RCC 7860 (cell line): Measurements from ENCODE around the gene ZNF625.
"Not testable (repeated sequence)": the region's sequence is repeated elsewhere in the genome, so short reads cannot be mapped to it uniquely, and the experiment has no call there.

Source experiments
- DNase-seq: peaks from one replicate; pipeline ENCODE4 v3.0.0-alpha.2; 2015; ENCODE audit warnings: low spot score
- FAIRE-seq: peaks from 2 replicates; lab custom pipeline; 2012; peaks lifted over from hg19 to GRCh38; lab: Jason Lieb, UNC

The ZNF625 gene

DNA sequence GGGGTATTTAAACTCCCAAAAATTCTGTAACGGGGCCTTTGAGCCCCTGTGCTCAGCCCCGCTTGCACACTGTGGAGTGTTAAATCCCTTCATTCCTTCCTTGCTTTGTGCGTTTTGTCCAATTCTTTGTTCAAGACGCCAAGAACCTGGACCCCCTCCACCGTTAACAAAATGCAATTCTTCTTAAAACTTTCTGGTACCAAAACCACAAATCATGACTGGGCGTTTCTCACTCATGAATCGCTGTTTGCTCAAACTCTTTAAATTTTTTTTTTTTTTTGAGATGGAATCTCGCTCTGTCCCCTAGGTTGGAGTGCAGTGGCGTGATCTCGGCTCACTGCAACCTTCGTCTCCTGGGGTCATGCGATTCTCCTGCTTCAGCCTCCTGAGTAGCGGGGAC is 17.3 kb downstream of the ZNF625 start:
- FAIRE-seq = no peak
- DNase-seq = no peak

DNA sequence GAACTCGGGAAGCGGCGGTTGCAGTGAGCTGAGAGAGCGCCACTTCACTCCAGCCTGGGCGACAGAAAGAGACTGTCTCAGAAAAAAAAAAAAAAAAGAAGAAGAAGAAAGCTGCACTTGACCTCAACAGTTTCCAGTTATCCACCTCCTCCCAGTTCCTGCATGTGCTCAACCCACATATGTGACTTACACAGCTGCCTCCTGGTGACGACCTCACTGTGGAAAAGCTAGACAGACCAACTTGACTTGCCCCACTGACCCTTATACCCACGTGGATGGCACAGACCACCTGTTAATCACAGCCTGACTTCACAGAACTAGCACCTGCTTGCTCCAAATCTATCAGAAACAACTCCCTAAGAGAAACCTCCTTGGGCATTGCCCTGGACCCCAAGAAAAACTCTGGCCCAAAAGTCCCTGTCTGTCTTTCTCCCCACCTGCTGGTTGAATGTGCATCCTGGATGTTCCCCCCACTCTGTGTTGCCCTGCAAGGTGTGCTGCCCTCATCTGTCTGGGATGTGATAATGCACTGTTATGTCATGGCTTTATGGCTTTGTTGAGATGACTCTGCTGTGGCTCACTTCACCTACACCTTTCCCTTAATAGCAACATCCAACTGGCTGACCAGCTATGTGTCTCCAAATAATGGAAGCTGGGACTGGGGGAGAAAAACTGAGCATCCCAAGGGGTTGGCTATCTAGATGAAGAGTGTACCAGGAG is 19.2 kb downstream of the ZNF625 start:
- no peak for DNase-seq
- no peak for FAIRE-seq

DNA sequence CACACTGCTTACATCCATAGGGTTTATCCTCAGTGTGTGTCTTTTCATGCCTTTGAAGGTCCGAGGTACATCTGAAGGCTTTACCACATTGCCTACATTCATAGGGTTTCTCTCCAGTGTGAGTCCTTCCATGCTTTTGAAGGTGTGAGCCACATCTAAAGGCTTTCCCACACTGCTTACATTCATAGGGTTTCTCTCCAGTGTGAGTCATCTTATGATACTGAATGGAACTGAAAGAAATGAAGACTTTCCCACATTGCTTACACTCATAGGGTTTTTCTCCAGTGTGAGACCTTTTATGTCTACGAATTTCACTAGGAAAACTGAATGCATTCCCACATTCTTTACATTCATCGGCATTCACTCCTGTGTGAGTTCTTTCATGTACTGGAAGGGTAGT is 23.5 kb downstream of the ZNF625 start:
- no peak for FAIRE-seq
- DNase-seq = no peak

DNA sequence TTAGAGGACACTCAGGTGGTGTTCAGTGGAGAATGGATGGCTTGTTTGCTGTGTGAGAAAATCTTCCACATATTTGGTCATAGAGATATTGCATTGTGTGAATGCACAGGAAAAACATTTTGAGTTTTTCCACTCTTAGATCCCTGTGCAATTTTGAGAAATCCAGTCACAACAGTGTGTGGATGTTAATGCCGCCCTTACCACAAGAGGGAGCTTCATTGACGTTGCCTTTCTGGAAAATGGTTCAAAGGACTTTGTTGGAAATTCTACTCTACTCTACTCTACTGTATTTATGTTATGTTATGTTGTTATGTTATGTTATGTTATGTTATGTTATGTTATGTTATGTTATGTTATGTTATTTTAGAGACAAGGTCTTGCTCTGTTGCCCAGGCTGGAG is 29.8 kb downstream of the ZNF625 start:
- DNase-seq = no peak
- no peak for FAIRE-seq

DNA sequence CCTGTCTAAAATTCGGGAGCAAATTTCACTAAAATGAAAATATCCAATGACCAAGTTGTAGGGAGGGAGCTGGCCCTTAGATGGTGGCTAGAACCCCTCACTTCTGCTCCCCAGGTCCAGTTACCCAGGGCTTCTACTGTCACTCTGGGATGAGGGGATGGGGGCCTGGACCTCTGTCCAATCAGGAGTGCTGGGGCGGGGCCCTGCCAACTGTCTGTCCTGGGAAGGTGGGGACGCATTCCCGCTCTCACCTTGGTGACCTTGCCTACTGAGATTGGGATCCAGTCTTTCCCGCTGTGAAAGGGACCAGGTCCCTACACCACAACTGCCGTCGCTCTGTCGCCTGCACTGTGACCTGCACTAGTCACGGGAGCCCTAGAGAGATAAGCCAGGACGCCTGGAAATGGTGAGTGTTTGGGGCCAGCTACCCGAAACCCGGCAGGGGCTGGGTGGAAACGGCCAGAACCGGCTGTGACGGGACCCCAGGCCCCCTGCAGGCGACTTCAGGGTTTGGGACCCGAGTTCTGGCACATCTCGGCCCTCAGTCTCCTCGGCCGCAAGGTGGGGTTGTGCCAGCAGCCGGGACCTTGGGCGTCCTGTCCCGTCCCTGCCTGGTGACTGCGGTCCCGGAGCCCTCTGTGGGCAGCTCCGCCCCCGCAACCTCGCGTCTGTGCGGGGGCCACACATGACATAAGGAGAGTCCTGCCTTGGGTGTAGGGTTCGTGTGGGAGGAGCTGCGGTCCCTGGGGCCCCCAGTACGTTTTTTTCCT is 39.1 kb downstream of the ZNF625 start:
- DNase-seq (no peak), FAIRE-seq (no peak)

DNA sequence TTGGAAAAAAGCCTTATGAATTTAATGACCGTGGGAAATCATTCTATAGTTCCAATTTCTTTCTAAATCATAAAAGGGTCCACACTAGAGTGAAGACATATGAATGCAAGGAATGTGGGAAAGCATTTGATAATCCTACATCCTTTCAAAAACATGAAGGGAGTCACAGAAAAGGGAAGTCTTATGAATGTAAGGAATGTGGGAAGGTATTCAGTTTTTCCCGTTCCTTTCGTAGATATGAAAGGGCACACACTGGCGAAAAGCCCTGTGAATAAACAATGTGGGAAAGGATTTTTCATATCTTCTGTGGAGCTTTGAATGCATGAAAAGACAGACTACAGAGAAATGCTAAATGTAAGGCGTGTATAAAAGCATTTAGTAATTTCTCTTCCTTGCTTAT is 43.4 kb downstream of the ZNF625 start:
- no peak for FAIRE-seq

DNA sequence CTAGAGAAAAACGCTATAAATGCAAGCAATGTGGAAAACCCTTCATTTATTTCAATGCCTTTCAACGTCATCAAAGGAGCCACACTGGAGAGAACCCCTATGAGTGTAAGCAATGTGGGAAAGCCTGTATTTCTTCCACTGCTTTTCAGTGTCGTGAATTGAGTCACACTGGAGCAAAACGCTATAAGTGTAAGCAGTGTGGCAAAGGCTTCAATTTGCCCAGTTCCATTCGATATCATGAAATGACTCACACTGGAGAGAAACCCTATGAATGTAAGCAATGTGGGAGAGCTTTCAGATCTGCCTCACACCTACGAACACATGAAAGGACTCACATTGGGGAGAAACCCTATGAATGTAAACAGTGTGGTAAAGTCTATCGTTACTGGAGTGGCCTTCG is 43.8 kb downstream of the ZNF625 start:
- DNase-seq (no peak), FAIRE-seq (no peak)

More for the DNA sequence above, 43.4 kb downstream of the ZNF625 start:
- DNase-seq = no peak

DNA sequence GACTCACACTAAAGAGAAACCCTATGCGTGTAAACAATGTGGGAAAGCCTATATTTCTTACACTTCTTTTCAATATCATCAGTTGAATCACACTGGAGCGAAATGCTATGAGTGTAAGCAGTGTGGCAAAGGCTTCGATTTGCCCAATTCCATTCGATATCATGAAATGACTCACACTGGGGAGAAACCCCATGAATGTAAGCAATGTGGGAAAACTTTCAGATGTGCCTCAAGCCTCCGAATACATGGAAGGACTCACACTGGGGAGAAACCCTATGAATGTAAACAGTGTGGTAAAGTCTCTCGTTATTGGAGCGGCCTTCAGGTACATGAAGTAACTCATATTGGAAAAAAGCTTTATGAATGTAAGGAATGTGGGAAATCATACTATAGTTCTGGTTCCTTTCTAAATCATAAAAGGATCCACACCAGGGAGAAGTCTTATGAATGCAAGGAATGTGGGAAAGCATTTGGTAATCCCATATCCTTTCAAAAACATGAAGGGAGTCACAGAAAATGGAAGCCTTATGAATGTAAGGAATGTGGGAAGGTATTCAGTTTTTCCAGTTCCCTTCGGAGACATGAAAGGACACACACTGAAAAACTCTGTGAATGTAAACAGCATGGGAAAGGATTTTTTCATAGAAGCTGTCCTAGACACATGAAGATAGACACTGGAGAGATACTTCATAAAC is 44.4 kb downstream of the ZNF625 start:
- DNase-seq (no peak), FAIRE-seq (no peak)

DNA sequence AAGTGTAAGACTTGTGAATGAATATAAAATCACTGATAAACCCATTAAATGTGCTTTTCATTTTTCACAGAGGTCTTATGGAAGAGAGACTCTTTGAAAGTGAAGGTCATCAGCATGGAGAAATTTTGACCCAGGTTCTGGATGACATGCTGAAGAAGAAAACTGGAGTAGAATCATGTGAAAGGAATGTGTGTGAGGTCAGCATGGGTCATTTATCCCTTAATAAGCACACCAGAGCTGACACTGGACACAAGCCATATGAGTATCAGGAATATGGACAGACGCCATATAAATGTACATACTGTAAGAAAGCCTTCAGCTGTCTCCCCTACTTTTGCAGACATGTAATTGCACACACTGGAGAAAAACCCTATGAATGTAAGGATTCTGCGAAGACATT is 45.4 kb downstream of the ZNF625 start:
- DNase-seq (no peak), FAIRE-seq (no peak)

DNA sequence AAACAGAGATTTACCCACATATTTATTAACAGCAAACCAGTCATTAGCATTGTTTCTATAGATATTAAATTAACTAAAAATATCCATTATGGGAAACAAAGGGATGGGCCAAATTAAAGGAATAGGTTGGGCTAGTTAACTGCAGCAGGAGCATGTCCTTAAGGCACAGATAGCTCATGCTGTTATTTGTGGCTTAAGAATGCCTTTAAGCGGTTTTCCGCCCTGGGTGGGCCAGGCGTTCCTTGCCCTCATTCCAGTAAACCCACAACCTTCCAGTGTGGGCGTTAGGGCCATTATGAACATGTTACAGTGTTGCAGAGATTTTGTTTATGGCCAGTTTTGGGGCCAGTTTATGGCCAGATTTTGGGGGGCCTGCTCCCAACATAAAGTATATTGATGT is 52.6 kb downstream of the ZNF625 start:
- DNase-seq, FAIRE-seq: not testable (repeated sequence)

DNA sequence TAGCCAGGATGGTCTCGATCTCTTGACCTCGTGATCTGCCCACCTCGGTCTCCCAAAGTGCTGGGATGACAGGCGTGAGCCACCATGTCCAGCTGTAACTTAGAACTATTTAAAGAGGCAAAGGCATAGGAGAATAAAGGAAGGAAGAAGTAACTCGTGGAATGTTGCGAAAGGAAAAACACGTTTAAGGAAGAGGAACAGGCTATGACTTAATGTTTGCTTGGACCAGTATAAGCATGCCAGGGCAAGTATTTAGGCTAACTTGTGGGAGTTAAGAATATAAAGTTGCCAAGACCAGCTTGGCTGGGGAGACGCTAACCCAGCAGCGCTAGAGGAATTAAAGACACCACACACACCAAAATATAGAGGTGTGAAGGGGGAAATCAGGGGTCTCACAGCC is 58.5 kb downstream of the ZNF625 start:
- FAIRE-seq = no peak
- no peak for DNase-seq

DNA sequence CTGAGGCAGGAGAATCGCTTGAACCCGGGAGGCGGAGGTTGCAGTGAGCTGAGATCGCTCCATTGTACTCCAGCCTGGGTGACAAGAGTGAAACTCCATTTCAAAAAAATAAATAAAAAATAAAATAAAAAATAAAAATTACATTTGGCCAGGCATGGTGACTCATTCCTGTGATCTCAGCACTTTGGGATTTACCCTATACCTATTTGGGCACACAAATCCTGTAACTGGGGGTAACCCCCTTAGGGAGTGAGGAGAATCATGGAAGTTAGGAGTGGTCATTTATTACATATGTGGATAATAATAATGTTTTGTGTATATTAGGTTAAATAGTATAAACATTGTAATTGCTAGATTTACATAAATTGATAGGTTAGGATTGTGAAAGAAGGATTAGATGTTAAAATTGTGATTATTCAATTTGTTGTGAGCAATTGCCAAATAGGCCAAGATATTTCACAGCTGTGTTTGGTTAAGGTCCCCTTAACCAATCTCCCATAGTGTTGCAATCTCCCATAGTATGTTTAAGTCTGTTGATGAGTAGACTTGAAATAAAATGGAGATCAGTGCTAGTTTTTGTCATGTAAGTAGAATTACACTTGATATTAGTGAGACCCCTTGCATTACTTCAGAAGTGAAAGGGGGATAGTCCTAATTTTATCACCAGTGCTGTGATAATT is 61.3 kb downstream of the ZNF625 start:
- no peak for FAIRE-seq
- DNase-seq = no peak
